ENCODE measurements around the gene ELF5. TPM values are rescaled to one million over a fixed set of nuclear protein-coding genes. Genes with fewer than 3 reads are reported as not detected.

The ELF5 gene
- total RNA-seq, 6 experiments from 2014 or later: 0.09 to 0.22 TPM; not detected in 4

DNA sequence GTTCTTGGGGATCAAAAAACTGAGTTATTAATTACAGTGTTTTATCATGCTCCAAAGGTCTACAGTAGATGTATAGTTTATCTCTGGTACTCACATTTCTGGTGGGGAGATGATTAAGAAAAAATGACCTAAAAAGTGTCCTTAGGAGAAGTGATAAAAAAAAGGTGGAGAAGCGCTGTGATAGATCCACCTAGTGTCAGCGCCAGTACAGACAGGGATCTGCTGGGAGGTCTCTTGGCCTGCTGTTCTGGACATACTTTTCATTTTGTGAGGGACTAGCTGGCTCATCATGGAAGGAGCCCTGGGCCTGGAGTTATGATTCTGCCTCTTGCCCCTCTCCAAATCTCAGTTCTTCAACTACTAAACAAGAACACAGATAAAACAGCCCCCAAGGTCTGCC is 2.9 kb downstream of the ELF5 start:
- WGBS (ENCODE audit: insufficient coverage, low coverage, low lambda C conversion rate, missing lambda C conversion rate): no CpG with 5 or more reads among the region's 2 CpGs

DNA sequence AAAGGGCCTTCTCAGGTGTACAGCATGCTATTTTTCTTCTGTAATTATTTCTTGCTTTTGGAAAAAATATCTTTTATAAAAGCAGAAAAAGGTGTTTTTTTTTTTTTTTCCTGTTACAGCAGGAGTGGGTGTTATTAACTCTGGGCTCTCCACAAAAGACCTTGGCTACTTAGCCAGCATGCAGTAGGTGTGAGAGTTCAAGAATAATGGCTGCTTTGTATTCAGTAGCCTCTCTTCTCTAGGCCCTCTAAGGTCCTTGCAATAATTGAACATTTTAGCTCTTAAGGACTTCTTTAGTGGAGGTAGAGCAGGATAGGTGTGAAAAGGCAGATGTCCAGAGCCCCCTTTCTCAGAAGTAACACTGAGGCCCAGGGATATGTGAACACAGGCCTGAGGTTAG is 3.4 kb downstream of the ELF5 start:
- no peaks in the 10 kb centered on the region for H3K27me3 ChIP-seq
- DNase-seq (no peak), ATAC-seq (no peak)
- peaks cover 0 to 12% (median 2%) of the 10 kb centered on the region in 4 donors for H3K4me1 ChIP-seq
- no peaks in the 10 kb centered on the region for H3K36me3 ChIP-seq
- H3K4me3 ChIP-seq: no peak overlapping the region
- intact Hi-C loops (cut with DNase I): no loop called here
- H3K27ac ChIP-seq: no peak overlapping the region
- H3K9me3 ChIP-seq: no peaks in the 10 kb centered on the region
- TF ChIP-seq CTCF (IDR thresholded peaks at IDR 0.05): no peak
- TF ChIP-seq POLR2A (IDR thresholded peaks at IDR 0.05): no peak

More for the DNA sequence above, 2.9 kb downstream of the ELF5 start:
- H3K9me3 ChIP-seq: no peaks in the 10 kb centered on the region
- no peak overlapping the region for H3K27ac ChIP-seq
- H3K4me3 ChIP-seq: no peak overlapping the region
- intact Hi-C loops (cut with DNase I): no loop called here
- H3K36me3 ChIP-seq: no peaks in the 10 kb centered on the region
- no peak for ATAC-seq
- no peak for DNase-seq
- H3K27me3 ChIP-seq: no peaks in the 10 kb centered on the region
- TF ChIP-seq CTCF (IDR thresholded peaks at IDR 0.05) (no peak), POLR2A (IDR thresholded peaks at IDR 0.05) (no peak)
- H3K4me1 ChIP-seq: peaks cover 0 to 8% (median 2%) of the 10 kb centered on the region in 4 donors

DNA sequence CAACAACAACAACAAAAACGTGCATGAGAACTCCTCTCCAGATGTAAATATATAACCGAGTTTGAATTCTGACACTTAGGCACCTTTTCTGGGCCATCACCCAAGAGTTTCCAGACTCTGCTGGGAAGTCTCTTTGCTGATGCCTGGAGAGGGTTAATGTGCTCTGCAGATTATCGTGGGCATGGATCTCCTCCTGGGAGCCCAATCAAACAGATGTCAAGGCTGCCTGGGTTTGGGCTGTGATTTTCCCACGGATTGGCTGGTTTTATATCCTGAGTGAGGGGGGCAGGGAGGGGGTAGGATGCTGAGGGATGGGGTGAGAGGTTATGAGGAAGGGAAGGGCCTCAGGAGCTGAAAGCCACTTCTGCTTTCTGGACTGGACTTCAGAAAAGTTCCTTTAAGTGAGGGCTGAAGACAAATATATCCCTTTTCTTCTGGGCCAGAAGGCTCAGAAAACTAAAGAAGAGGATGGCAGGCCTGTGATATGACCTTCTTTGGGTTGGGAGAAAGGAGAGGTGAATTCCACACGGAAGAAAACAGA is 4.2 kb downstream of the ELF5 start:
- Histone ChIP-seq H3K4me1 (peaks cover 0 to 15% (median 2%) of the 10 kb centered on the region in 4 donors), H3K36me3 (no peaks in the 10 kb centered on the region), H3K27me3 (no peaks in the 10 kb centered on the region), H3K9me3 (no peaks in the 10 kb centered on the region), H3K4me3 (no peak overlapping the region), H3K27ac (no peak overlapping the region)
- DNase-seq: no peak
- TF ChIP-seq POLR2A (IDR thresholded peaks at IDR 0.05): no peak
- TF ChIP-seq CTCF (IDR thresholded peaks at IDR 0.05): no peak
- WGBS (ENCODE audit: insufficient coverage, low coverage, low lambda C conversion rate, missing lambda C conversion rate): 26% methylated on average over 5 of the region's 5 CpGs
- ATAC-seq: peak in 1 of 4 donors; percentile 38
- intact Hi-C loops (cut with DNase I): no loop called here

GRCh38 chr11:34508524-34508923 is 5.1 kb downstream of the ELF5 start:
- no peaks in the 10 kb centered on the region for H3K27me3 ChIP-seq
- intact Hi-C loops (cut with DNase I): no loop called here
- 17% methylated on average over 2 of the region's 2 CpGs for WGBS (ENCODE audit: insufficient coverage, low coverage, low lambda C conversion rate, missing lambda C conversion rate)
- H3K27ac ChIP-seq: no peak overlapping the region
- DNase-seq: no peak
- peaks cover 0 to 15% (median 2%) of the 10 kb centered on the region in 4 donors for H3K4me1 ChIP-seq
- no peak for ATAC-seq
- TF ChIP-seq POLR2A (IDR thresholded peaks at IDR 0.05) (no peak), CTCF (IDR thresholded peaks at IDR 0.05) (no peak)
- no peaks in the 10 kb centered on the region for H3K36me3 ChIP-seq
- no peak overlapping the region for H3K4me3 ChIP-seq
- no peaks in the 10 kb centered on the region for H3K9me3 ChIP-seq

DNA sequence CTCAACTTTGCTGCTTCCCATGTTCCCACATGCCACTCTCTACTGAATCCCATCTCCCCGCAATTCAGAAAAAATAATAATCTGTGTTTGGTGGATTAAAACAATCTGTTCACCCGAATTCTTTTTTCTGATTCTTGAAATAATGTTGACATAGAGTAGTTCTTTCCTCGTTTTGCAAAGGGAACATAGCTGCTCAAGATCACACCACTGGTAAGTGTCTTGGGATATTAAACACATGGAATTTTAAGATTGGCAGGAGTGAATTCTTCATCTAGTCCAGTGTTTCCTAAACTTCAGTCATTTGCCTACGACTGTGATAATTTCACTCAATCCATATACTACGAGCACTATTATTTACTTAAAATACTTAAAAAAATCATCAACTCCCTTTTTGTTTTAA is 6.0 kb downstream of the ELF5 start:
- Histone ChIP-seq H3K4me3 (no peak overlapping the region), H3K9me3 (no peaks in the 10 kb centered on the region), H3K4me1 (peaks cover 0 to 20% (median 2%) of the 10 kb centered on the region in 4 donors), H3K36me3 (no peaks in the 10 kb centered on the region), H3K27ac (no peak overlapping the region), H3K27me3 (no peaks in the 10 kb centered on the region)
- intact Hi-C loops (cut with DNase I): no loop called here
- DNase-seq (no peak), ATAC-seq (no peak)
- no peak for TF ChIP-seq CTCF (IDR thresholded peaks at IDR 0.05)
- TF ChIP-seq POLR2A (IDR thresholded peaks at IDR 0.05): no peak
- 76% methylated on average over 4 of the region's 5 CpGs for WGBS (ENCODE audit: insufficient coverage, low coverage, low lambda C conversion rate, missing lambda C conversion rate)

Measured in right lobe of liver (tissue), 6 donors.